WTC11 (cell line): ENCODE data around the gene P2RX2.

Experiments
- CTCF ChIP-seq: fragments of 200-600 bp; IDR thresholded peaks from 2 replicates; pipeline ENCODE4 v1.8.0; 2022; ENCODE audit warnings: antibody characterized with exemption
- ESRRA ChIP-seq: sonication (generic); formaldehyde crosslinking; IDR thresholded peaks from 2 replicates; pipeline ENCODE4 v1.8.1; 2022; ENCODE audit warnings: mild to moderate bottlenecking, missing genetic modification reagents, borderline replicate concordance
- NFYB ChIP-seq: sonication (generic); formaldehyde crosslinking; conservative IDR thresholded peaks from 2 replicates; pipeline ENCODE4 v1.8.0; 2022; ENCODE audit warnings: low read depth, missing genetic modification reagents
- NR3C1 ChIP-seq: sonication (generic); formaldehyde crosslinking; conservative IDR thresholded peaks from 2 replicates; pipeline ENCODE4 v1.8.1; 2023; ENCODE audit warnings: low read depth, mild to moderate bottlenecking, missing genetic modification reagents
- STAT6 ChIP-seq: sonication (generic); formaldehyde crosslinking; conservative IDR thresholded peaks from 2 replicates; pipeline ENCODE4 v1.8.1; 2023; ENCODE audit warnings: mild to moderate bottlenecking, low read depth, missing genetic modification reagents, moderate library complexity
- TEAD1 ChIP-seq: sonication (generic); formaldehyde crosslinking; IDR thresholded peaks from 2 replicates; pipeline ENCODE4 v1.8.0; 2022; ENCODE audit warnings: mild to moderate bottlenecking, missing genetic modification reagents
- ZBTB43 ChIP-seq: sonication (generic); formaldehyde crosslinking; IDR thresholded peaks from 2 replicates; pipeline ENCODE4 v1.8.1; 2023; ENCODE audit warnings: mild to moderate bottlenecking, missing genetic modification reagents

- TF ChIP-seq CTCF (no peak), TEAD1 (CRISPR knock-in tag) (no peak), ESRRA (no peak), ZBTB43 (CRISPR knock-in tag) (no peak), NR3C1 (CRISPR knock-in tag) (no peak), NFYB (CRISPR knock-in tag) (no peak), STAT6 (CRISPR knock-in tag) (no peak)
These were observed 30.1 kb downstream of the P2RX2 start for GRCh38 chr12:132648616-132649225.
